Measurements from ENCODE around the gene APCDD1L.
"Not testable (repeated sequence)": the region's sequence is repeated elsewhere in the genome, so short reads cannot be mapped to it uniquely, and the experiment has no call there.

The APCDD1L gene

DNA sequence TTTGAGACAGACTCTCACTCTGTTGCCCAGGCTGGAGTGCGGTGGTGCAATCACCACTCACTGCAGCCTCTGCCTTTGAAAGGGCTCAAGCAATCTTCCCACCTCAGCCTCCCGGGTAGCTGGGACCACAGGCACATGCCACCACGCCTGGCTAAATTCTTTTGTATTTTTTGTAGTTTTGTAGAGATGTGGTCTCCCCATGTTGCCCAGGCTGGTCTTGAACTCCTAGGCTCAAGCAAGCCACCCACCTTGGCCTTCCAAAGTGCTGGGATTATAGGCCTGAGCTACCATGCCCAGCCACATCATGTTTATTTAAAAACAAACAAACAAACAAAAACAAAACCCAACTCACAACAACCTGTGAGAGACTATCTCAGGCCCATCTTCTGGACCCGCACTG is 29.7 kb upstream of the APCDD1L start:
- no peak for DNase-seq

DNA sequence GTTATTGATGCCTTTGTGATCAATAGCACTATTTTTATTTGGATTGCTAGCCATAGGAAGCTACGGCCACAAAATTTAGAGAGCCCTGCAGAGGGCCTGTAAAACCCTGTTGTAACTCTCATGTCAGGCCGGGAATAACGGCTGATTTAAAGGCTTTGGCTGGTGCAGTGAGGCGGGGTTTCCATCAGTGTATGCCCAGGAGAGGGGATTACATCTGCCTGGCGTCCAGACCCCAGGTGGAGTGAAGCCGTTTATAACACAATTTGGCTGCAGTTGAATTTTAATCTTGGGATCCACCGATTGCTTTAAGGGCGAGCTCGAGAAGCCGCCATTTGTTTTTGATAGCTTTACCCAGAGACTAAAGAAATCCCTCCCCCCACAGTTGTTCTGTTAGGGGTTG is 29.1 kb upstream of the APCDD1L start:
- DNase-seq, result no peak

DNA sequence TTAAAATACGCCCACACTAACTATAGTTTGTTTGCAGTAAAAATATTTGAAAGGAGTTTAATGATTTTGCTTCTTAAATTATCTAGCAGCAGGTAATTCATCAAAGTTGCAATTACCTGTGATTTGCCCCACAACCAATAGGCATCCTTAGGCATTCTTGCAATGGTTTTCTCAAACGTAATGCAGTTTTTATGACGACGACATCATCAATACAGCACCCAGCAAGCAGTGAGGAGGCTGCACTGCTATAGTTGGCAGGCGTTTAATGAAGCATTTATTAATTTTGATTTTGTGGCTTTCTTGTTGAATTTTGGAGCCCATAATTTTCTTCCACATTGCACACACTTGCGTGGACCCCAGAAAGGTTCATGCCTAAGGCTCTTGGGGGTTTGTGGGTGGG is 28.1 kb upstream of the APCDD1L start:
- DNase-seq, result no peak

GRCh38 chr20:58542411-58543095 is 27.4 kb upstream of the APCDD1L start:
- DNase-seq, result no peak

DNA sequence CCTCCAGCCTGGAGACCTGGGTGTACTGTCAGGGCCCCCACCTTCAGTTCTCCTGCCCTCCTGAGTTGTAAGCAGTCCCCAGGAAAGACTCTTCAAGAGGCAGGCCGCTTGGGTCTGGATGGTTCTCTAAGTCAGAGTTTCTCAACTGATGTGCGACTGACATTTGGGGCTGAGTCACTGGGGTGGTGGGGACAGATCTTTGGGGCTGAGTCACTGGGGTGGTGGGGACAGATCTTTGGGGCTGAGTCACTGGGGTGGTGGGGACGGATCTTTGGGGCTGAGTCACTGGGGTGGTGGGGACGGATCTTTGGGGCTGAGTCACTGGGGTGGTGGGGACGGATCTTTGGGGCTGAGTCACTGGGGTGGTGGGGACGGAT is 26.8 kb upstream of the APCDD1L start:
- DNase-seq, result not testable (repeated sequence)

DNA sequence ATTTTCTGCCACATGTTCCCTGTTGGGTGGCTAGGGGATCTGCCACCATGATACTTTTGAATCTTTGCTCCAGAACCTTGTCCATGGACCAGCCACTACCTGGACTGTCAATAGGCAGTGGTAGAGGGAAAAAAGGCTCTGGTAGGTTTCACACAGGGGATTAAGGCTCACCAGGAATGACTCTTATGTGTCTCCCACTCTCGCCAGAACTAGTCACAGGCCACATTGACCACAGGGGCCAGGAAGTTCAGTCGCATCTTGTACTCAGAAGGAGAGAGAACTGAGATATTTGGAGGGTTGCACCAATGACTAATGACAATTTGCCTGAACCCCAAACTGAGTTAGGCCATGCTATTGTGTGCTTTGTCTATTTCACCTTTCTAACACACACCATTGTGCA is 23.6 kb upstream of the APCDD1L start:
- DNase-seq, result no peak

- no peak for DNase-seq
These were observed 22.6 kb upstream of the APCDD1L start for GRCh38 chr20:58537831-58538230.

- no peak for DNase-seq
These were observed 21.1 kb upstream of the APCDD1L start for GRCh38 chr20:58536289-58536688.

- DNase-seq, result no peak
These were observed 16.5 kb upstream of the APCDD1L start for GRCh38 chr20:58531657-58532056.

DNA sequence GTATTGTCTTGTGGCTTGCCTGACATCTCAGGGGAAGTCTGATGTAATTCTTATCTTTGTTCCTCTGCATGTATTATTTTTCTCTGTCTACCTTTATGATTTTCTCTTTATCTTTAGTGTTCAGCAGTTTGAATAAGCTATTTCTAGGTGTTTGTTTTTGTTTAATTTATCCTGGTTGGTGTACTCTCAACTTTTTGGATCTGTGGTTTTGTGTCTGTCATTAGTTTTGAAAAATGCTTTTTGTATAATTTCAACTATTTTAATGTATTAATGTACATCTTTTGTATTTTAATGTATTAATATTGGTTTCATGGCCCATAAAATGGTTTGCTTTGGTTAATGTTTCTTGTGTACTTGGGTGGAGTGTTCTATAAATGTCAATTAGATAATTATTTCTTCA is 15.9 kb upstream of the APCDD1L start:
- DNase-seq, result no peak

DNA sequence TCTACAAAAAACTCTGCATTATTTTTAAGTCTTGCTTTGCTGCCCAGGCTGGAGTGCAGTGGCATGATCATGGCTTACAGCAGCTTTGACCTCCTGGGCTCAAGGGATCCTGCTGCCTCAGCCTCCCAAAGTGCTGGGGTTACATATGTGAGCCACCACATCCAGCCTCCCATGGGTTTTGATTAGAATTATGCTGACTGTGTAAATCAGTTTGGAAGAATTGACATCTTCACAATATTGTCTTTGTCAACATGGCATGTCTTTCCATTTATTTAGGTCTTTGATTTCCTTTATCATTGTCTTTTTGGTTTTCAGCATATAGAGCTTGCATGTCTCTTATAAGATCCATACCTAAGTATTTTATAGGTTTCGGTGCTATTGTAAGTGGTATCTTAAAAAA is 13.2 kb upstream of the APCDD1L start:
- DNase-seq, result no peak

- no peak for DNase-seq
These were observed 11.2 kb upstream of the APCDD1L start for GRCh38 chr20:58526411-58526810.

GRCh38 chr20:58524814-58525213 is 9.6 kb upstream of the APCDD1L start:
- no peak for DNase-seq

- no peak for DNase-seq
These were observed 8.7 kb upstream of the APCDD1L start for GRCh38 chr20:58523971-58524315.

DNA sequence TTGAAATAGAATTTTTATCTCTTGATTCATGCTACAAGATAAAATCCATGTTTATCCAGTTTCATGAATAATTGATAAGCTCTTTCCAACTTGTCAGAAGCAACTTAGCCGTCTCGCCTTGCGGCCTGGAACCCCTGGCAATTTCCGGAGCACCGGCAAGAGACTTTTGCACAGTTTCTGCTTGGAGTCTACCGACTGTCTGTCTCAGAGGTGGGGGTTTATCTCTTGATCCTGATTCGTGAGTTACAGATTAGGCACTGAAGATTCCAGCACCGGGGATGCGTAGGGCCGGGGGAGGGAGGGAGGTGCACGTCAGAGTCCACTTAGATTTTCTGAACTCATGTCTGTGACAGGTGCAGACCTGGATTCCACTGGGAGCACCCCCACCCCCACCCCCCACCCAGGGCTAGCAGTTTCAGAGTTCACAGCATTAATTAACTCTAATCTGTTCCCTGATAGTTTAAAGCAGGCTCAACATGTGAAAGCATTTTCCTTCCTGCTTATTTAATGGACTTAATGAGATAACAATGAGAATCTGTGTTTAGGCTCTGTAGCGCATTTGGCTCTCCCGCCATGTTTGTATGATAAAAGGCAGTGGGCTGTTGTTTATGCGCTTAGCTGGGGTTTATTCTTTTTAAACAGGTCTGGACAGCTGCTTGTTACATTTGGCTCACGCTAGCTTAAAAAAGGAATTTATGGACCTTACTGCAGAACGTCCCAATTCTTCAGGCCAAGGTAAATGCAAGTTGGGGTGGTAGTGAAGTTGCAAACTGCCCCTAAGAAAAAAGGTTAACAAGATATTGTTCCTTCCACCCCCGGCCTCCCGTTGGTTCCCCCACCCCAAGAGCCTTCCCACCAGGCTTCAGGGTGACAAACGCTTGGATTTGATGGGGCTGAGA is 8.1 kb upstream of the APCDD1L start:
- no peak for DNase-seq

DNA sequence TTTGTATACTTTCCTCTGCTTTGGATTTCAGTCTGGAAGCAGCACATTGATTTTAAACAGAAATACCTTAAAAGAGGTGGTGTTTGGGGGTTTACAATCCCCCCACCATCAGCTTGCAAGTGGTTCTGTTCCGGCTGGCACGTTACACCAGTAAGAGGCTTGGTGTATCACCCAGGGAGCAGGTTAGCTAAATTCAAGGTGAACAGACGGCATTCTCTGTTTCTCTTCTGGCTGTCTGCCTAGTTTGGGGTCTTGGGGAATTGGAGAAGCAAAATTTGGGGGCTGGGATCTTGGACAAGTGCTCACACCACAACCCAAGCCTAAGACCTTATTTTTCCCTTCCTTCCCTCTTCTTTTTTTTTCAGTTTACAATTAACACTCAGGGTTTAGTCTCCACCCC is 7.5 kb upstream of the APCDD1L start:
- DNase-seq, result no peak

DNA sequence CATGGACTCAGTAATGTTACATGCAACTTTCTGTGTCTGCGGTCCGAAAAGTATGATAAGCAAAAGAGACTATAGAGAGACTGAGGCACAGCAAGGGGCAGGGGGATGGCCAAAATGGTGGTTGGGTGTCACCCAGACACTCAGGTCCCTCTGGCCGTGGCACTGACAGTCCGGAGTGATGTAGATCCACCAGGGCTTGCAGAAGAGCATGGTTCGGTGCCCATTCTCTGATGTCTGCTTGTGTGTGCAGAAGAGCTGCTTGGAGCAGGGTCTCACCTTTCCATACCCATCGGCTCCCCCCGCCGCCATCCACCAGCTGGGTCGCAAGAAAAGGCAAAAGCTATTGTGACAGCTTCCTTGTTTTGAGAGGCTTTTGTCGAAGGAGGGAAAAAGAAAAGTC is 6.6 kb upstream of the APCDD1L start:
- no peak for DNase-seq

DNA sequence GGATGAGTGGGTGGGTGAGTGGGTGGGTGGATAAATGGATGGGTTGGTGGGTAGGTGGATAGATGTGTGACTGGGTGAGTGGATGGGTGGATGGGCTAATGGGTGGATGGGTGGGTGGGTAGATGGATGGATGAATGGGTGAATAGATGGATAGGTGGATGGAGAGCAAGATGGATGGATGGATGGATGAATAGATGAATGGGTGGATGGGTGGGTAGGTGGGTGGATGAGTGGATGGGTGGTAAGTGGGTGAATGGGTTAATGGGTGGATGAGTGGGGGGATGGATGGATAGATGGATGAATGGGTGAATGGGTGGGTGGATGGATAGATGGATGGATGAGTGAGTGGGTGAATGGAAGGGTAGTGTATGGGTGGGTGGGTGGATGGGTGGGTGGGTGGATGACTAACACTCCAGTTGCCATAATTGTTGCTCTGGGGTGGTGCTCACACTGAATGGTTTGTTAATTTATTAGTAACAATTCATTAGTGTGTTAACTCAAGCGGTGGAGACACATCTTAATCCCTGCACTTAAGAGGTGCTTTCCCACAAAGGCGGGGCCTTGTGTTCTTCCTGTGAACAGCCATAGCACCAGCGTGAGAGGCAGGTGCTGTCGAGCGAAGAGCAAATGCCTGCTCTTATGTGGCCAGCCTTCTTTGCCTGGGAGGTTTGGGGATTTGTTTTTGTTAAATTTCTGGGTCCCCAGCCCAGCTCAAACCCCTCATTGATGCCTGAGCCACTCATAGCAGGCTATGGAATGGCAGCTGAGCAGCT is 4.9 kb upstream of the APCDD1L start:
- no peak for DNase-seq

DNA sequence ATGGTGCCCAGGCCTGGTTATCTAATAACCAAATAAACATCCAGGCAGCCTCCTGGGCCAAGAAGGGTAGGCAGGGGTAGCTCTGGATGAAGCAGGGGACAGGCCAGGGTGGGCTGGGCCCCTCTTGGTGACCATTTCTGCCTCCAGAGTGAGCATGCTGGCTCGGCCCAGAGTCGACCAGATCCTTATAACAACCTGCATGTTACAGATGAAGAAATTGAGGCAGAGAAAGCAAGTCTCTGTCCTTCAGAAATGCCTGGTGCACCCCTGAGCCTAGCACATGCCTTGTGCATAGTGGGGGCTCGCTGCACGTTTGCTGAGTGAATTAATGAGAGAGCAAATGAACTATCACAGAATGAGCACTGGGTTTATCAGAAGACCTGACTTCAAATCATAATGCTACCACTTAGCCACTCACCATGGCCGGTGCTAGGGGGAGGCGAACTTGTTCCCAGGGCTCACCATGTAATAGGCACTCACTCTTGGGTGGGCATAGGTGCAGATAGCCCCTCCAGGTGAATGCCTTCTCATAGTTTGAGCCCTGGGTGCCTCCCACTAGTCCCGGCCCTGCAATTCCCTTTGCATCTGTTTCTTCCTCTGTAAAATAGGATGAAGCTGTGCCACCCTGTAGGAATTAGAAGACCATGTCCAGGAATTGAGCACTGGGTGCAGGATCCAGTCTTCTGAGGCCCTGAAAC is 3.8 kb upstream of the APCDD1L start:
- DNase-seq, result no peak

DNA sequence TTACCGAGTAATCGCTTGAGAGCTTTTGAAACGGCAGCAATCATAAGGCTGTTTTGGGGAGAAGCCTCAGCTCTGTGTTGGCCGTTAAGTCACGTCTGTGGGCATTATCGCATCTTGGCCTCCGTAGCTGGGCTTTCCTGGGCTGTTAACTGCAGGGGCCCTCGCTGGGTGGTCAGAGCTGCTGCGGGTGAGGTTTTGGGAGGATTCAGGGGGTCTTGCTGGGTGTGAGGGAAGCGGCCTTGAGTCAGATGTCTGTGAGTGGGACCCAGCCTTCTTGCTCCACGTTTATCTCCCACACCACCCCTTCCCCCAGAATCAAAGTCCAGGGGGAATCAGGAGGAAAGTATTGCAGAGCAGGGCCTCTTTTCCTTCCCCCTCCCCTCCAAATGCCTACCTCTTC is 3.2 kb upstream of the APCDD1L start:
- no peak for DNase-seq

DNA sequence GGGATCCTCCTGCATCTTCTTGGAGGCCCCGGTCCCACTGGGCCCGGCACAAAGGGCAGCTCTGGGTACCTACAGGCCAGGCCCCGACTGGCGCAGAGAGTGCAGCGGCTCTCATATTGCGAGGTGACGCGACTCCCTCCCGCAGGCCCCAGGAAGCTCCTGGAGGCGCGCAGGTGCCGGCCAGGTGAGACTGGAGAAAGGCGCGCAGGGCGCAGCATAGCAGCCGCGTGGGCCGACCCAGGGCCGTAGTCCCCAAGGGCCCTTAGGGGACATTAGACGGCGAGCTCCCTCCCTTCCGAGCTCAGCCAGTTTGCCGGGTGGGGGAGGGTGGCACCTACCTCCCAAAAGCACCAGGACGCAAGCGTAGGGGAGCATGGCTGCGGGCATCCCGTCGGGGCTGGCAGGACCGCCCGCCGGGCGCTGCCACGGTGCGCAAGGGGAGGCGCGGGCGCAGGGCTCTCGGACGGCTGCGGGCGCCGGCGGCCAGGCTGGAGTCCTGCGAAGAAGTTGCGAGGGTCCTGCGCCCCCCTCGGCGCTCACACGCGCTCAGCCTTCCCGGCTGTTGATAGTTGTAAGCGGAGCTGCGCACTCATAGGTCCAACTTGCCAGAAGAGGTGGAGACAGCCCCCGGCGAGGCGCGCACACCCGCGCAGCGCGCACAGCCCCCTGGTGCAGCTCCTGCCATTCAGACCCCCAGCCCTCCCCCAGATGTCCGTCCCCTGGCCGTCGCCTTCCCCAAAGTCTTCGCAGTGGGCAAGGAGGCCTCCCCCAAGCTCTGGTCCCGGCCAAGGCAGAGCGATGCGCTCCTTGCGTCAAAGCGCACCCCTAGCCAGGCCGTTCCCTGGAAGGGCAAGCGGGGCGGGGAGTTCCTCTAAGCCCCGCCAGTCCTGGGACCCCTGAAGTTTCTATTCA is 622 bp downstream of the APCDD1L start:
- no peak for DNase-seq
